Right ventricle myocardium superior (tissue), 1 donor: ENCODE results near the gene YES1. TPM values are rescaled to one million over a fixed set of nuclear protein-coding genes. Genes with fewer than 3 reads are reported as not detected.
"Not testable (repeated sequence)": the region's sequence is repeated elsewhere in the genome, so short reads cannot be mapped to it uniquely, and the experiment has no call there.

Experiments
- ATAC-seq: fragments of 200-7000 bp; cut with Tn5 transposase; one replicate; pipeline ENCODE4 v1.9.1; 2020; ENCODE audit warnings: mild to moderate bottlenecking; ENCODE audit not compliant: poor library complexity
- DNase-seq: peaks from one replicate; pipeline ENCODE4 v3.0.0-alpha.2; 2020
- intact Hi-C: fragments of 100-400 bp; cut with DNase I; formaldehyde crosslinking; loops from one replicate; pipeline ENCODE4 v1.11.2; 2022
- total RNA-seq: library from RNA; stranded (reverse); fragmentation: NEBNext Ultra II Directional; extraction: Animal tissue kit (Norgen Biotek cat#: 25700); gene quantifications from one replicate; pipeline ENCODE4 v1.2.1, GENCODE V29; 2021
- donor health status: DM: no; HTN: yes; CAD: no; lungs with severe emphysema.

YES1 gene
- total RNA-seq, 1 donor from 2014 or later = 21.8 TPM

DNA sequence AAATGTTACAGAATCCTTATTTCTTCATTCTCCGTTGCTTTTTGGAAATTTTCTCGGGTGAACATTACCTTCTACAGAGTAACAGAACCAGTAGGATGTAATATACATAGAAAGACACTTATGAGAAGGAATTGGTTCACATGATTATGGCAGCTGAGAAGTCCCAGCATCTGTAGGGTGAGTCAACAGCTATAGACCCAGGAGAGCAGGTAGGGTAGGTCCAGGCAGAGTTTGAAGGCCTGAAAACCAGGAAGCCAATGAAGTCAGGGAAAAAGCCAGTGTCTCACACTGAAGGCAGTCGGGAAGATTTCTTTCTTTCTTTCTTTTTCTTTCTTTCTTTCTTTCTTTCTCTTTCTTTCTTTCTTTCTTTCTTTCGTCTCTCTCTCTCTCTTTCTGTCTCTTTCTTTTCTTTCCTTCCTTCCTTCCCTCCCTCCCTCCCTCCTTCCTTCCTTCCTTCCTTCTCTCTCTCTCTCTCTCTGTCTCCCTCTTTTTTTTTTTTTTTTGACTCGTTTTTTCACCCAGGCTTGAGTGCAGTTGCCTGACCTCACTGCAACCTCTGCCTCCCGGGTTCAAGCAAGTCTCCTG lies 15.1 kb upstream of the YES1 start:
- ATAC-seq (no peak), DNase-seq (no peak)
- intact Hi-C loops = no loop called here

- intact Hi-C loops = no loop called here
- DNase-seq (no peak), ATAC-seq (no peak)
Observed at GRCh38 chr18:825891-826585, 14.0 kb upstream of the YES1 start.

- ATAC-seq (no peak), DNase-seq (no peak)
- intact Hi-C loops = no loop called here
Observed at GRCh38 chr18:824179-824578, 12.1 kb upstream of the YES1 start.

GRCh38 chr18:820591-821165 lies 8.6 kb upstream of the YES1 start:
- intact Hi-C loops = no loop called here
- no peak for DNase-seq

DNA sequence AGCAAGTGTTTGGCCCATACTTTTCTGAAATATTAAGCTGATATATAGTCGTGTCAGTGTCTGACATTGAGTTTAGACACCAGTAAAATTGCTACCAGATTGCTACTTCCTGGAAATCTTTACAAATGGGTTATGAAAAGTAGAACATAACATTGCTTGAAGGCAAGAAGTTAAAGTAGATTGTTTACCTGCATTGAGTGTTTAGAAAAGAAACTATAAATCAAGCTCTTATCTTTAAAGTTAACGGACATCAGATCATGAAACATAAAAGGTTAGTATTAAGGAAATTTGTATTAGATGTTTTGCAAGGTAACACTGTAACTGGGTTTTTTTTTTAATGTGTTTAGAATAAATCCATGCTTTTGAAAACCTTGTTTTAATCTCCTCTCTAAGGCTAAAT lies 4.8 kb upstream of the YES1 start:
- ATAC-seq (no peak), DNase-seq (no peak)
- intact Hi-C loops = no loop called here

More at GRCh38 chr18:820591-821165, 8.6 kb upstream of the YES1 start:
- no peak for ATAC-seq

DNA sequence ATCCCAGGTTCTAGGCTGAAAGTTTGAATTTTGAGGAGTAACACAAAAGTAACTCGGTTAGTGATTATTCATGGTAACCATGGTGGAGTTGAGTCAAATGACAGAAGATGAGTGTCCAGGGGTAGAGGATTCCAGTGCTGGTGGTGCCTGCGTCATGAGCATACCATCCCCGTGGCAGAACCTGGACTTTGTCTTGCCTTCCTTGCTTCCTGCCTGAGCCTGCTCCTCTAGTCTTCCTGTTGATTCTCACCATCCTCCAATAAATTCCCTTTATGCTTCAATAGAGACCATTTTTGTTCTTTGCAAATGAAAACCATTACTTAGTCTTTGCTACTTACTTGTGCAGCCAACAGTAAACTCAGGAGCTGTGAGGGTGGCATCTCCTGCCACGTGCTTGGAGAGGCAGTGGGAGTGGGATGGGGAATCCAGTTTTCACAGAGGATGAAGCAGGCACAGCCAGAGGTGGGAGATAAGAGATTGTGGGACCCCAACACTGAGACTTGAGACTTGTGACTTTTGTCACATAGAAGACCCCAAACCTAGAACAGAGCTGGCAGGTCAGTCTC lies 4.1 kb upstream of the YES1 start:
- ATAC-seq (no peak), DNase-seq (no peak)
- intact Hi-C loops = no loop called here

- intact Hi-C loops = no loop called here
- DNase-seq (no peak), ATAC-seq (no peak)
Observed at GRCh38 chr18:815353-815752, 3.3 kb upstream of the YES1 start.

- intact Hi-C loops = no loop called here
- no peak for ATAC-seq
- DNase-seq = no peak
Observed at GRCh38 chr18:814300-815084, 2.5 kb upstream of the YES1 start.

DNA sequence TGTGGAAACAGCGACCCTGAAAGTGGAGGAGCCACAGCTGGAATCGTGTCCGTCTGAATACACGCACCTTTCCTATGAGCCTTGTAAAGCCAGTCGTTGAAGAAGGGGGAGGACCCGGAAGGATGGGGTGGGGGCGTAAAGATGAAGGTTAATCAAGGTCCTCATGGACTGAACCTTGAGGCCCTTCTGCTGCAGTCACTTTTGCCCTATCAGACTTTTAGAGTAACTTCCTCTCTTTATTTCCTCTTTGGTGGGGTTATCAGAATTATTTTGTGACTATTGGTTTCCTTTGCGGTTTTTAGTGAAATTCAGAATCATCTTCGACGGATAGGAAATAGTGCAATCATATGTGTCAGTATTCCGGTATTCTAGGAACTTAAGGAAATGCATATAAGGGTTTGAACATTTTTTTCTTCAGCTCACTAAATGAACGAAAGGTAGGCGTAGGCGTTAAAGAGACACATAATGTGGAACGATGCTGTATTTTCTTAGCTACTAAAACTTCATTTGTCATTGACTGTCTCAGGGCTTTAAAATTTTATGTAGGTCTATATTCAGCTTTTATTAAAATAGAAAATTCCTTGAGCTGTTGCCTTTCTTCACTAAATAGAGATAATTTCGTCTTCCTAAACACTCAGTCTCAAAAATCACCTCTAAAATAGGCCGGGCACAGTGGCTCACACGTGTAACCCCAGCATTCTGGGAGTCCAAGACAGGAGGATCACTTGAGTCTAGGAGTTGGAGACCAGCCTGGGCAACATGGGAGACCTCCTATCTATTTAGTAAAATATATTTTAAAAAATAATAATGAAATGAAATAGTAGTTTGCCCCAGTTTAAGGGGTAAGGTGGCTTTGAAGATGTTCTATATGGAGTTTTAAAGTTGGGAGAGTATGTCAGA lies 1.4 kb upstream of the YES1 start:
- no peak for DNase-seq
- peak; percentile 1 for ATAC-seq
- intact Hi-C loops = no loop called here

DNA sequence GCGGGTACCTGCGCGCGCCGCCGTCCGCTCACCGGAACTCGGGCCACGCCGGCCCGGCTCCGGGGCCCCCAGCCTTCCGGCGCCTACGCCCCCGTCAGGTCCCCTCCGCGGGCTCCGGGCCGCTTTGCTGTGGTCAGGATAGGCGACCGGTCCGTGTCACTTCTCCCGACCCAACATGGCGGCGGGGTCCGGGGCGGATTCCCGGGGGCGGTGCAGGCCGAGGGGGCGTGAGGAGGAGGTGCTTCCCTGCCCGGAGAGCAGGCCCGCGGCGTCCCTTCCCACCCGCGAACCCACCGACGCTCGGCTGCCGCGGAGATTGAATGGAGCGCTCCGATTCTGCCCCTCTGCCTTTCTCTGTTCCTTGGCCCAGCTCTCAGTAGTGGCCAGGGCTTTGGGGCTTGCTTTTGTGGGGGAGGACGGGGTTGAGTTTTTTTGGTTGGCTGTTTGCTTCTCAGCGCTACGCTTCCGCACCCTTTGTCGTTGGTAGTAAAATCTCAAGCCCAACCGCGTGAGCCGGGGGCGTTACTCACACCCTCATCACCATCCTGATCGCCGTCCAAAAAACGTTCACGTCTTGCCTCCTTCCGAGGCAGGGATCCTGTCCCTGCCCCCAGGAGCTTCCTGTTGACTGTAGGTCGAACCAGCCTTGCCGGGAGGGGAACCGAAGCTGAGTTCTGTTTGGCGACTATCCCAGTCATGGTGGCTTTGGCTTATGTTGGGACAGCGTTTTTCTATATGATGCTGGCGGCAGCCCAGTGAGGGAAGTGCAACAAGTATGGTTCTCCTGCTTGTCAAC lies 532 bp upstream of the YES1 start:
- intact Hi-C loops = no loop called here

GRCh38 chr18:811182-811891 lies 705 bp downstream of the YES1 start:
- ATAC-seq = no peak
- intact Hi-C loops = no loop called here
- DNase-seq = no peak

More for the DNA sequence above, 532 bp upstream of the YES1 start:
- peak; percentile 90 for DNase-seq
- ATAC-seq = peak; percentile 93

DNA sequence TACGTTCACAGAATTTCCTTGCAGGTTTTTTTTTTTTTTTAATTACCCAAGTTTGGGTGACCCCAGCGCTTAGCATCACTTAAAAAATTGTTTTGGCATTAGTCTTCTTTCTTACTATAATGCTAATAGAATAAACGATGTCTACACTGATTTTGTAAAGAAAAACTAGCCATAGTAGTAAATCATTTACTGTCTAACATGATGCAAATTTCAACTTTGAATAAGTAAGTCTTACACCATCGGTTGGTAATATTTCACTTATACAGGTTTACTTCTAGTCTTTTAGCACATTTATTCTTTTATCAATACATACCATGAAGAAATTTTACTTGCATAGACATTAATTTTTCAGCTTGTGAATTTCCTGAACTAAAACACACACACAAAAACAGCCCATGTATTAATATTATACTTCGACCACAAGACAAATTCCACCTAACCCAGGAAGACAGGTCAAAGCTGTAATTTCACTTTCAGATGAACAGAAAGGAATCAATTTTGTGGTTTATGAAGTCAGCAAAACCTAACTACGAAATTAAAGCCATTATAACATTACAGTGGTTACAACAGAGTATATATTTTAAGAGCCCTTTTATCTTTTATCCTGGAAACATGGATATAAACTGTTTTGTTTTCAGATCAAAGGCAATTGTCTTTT lies 1.9 kb downstream of the YES1 start:
- DNase-seq (no peak), ATAC-seq (no peak)
- intact Hi-C loops = no loop called here

GRCh38 chr18:809228-809627 lies 2.8 kb downstream of the YES1 start:
- DNase-seq, ATAC-seq, intact Hi-C loops: not testable (repeated sequence)

DNA sequence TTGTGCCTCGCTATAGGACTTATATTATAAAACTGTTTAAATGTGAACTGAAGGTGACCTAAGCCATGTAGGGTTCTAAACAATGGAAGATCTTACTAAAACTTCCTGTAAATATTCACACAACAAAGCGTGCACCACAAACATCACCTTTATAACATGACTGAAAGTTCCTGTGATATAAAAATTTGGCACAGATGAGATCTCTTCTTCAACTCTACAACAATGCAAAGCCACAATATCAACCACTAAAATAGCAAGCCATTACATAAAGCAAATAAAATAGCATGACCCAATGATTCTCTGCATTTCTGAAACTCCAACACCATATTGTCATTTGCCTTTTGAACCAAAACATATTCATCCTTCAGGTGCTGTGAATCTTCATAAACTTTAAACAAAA lies 3.5 kb downstream of the YES1 start:
- DNase-seq (no peak), ATAC-seq (no peak)
- intact Hi-C loops = no loop called here

- intact Hi-C loops = no loop called here
- DNase-seq (no peak), ATAC-seq (peak; percentile 22)
Observed at GRCh38 chr18:808086-808485, 4.0 kb downstream of the YES1 start.

GRCh38 chr18:805755-806110 lies 6.3 kb downstream of the YES1 start:
- intact Hi-C loops = no loop called here
- ATAC-seq (no peak), DNase-seq (no peak)
